ENCODE data around the gene CUL9. TPM values are rescaled to one million over a fixed set of nuclear protein-coding genes. Genes with fewer than 3 reads are reported as not detected.

CUL9 gene
- total RNA-seq, 1 donor: 34.4 TPM

GRCh38 chr6:43250992-43251373, 69.0 kb downstream of the CUL9 start:
- Histone ChIP-seq H2AFZ (ENCODE audit: low read length) (peak overlapping the region; percentile 12), H3K27ac (ENCODE audit: low read depth, low read length) (no peak overlapping the region), H3K27me3 (ENCODE audit: insufficient read depth, low read length) (peaks cover 57% of the 10 kb centered on the region), H3K9me3 (ENCODE audit: low read depth, low read length) (no peaks in the 10 kb centered on the region), H3K4me1 (ENCODE audit: insufficient read depth, low read length) (peaks cover 9% of the 10 kb centered on the region), H3K36me3 (ENCODE audit: insufficient read depth, low read length) (no peaks in the 10 kb centered on the region), H3K4me3 (ENCODE audit: insufficient read depth, low read length) (no peak overlapping the region), H3K4me2 (ENCODE audit: insufficient read depth, low read length) (no peak overlapping the region), H4K20me1 (ENCODE audit: insufficient read depth, low read length) (no peaks in the 10 kb centered on the region), H3K79me2 (ENCODE audit: insufficient read depth, low read length) (no peaks in the 10 kb centered on the region)
- TF ChIP-seq, protein P1, sequence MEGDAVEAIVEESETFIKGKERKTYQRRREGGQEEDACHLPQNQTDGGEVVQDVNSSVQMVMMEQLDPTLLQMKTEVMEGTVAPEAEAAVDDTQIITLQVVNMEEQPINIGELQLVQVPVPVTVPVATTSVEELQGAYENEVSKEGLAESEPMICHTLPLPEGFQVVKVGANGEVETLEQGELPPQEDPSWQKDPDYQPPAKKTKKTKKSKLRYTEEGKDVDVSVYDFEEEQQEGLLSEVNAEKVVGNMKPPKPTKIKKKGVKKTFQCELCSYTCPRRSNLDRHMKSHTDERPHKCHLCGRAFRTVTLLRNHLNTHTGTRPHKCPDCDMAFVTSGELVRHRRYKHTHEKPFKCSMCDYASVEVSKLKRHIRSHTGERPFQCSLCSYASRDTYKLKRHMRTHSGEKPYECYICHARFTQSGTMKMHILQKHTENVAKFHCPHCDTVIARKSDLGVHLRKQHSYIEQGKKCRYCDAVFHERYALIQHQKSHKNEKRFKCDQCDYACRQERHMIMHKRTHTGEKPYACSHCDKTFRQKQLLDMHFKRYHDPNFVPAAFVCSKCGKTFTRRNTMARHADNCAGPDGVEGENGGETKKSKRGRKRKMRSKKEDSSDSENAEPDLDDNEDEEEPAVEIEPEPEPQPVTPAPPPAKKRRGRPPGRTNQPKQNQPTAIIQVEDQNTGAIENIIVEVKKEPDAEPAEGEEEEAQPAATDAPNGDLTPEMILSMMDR (IDR thresholded peaks at IDR 0.05; ENCODE audit: extremely low read depth, low read depth, low read length): no peak
- DNase-seq (ENCODE audit: insufficient read length, low spot score, missing footprints): no peak

GRCh38 chr6:43253401-43253800, 71.4 kb downstream of the CUL9 start:
- TF ChIP-seq, protein P1 (IDR thresholded peaks at IDR 0.05; ENCODE audit: extremely low read depth, low read depth, low read length): no peak
- H3K27me3 ChIP-seq (ENCODE audit: insufficient read depth, low read length): peaks cover 33% of the 10 kb centered on the region

DNA sequence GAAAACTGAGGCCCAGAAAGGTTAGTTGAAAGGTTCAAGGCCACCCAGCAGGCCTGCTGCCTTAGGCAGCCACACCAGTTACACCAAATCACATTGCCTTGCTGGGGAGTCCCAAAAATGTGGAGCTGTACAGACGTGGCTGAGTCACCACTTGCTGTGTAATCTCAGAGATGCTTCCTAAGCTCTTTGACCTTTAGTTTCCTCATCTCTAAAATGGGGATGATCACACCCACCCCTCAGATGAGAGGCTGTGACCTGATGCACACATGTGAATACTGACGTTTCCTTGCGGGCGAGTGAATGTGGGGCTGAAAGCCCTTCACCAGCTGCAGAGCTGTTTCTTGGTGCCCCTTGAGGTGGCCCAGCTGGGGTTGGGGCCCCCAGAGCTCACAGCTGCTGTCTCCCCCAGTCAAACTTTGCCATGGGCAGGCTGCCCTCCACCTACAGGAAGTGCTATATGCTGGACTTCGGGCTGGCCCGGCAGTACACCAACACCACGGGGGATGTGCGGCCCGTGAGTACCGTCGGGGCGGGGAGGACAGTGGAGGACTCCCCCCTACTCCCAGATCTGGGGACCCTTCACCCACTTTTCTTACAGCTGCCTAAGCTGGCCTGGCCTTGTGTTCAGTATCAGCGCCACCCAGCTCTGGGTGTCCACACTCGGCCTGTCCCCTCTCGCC, 72.3 kb downstream of the CUL9 start:
- Histone ChIP-seq H3K36me3 (ENCODE audit: insufficient read depth, low read length) (no peaks in the 10 kb centered on the region), H4K20me1 (ENCODE audit: insufficient read depth, low read length) (no peaks in the 10 kb centered on the region), H3K27me3 (ENCODE audit: insufficient read depth, low read length) (peaks cover 30% of the 10 kb centered on the region), H3K4me1 (ENCODE audit: insufficient read depth, low read length) (peaks cover 3% of the 10 kb centered on the region), H3K9me3 (ENCODE audit: low read depth, low read length) (no peaks in the 10 kb centered on the region), H2AFZ (ENCODE audit: low read length) (no peak overlapping the region), H3K4me2 (ENCODE audit: insufficient read depth, low read length) (no peak overlapping the region), H3K79me2 (ENCODE audit: insufficient read depth, low read length) (no peaks in the 10 kb centered on the region), H3K4me3 (ENCODE audit: insufficient read depth, low read length) (no peak overlapping the region), H3K27ac (ENCODE audit: low read depth, low read length) (no peak overlapping the region)
- TF ChIP-seq, protein P1 (IDR thresholded peaks at IDR 0.05; ENCODE audit: extremely low read depth, low read depth, low read length): no peak
- DNase-seq (ENCODE audit: insufficient read length, low spot score, missing footprints): peak; percentile 85

More at GRCh38 chr6:43253401-43253800, 71.4 kb downstream of the CUL9 start:
- no peak overlapping the region for H2AFZ ChIP-seq (ENCODE audit: low read length)
- DNase-seq (ENCODE audit: insufficient read length, low spot score, missing footprints): peak; percentile 18
- peaks cover 3% of the 10 kb centered on the region for H3K4me1 ChIP-seq (ENCODE audit: insufficient read depth, low read length)
- H3K4me3 ChIP-seq (ENCODE audit: insufficient read depth, low read length): no peak overlapping the region
- no peaks in the 10 kb centered on the region for H3K9me3 ChIP-seq (ENCODE audit: low read depth, low read length)
- no peak overlapping the region for H3K27ac ChIP-seq (ENCODE audit: low read depth, low read length)
- no peaks in the 10 kb centered on the region for H4K20me1 ChIP-seq (ENCODE audit: insufficient read depth, low read length)
- H3K36me3 ChIP-seq (ENCODE audit: insufficient read depth, low read length): no peaks in the 10 kb centered on the region
- H3K79me2 ChIP-seq (ENCODE audit: insufficient read depth, low read length): no peaks in the 10 kb centered on the region
- no peak overlapping the region for H3K4me2 ChIP-seq (ENCODE audit: insufficient read depth, low read length)

DNA sequence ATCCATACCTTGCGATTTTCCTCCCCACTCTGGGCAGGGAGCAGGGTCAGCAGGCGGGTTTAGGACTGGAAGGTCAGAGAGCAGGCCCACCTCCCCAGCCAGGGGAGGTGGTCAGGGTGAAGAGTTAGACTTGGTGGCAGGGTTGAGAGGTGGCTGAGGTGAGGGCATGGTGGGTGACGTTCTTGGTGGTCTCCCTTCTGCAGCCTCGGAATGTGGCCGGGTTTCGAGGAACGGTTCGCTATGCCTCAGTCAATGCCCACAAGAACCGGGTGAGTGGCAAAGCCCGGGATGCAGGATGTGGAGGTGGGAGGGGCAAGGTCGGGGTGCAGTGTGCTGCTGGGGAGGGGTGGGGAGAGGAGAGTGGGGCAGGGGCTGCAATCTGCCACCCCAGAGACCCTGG, 72.8 kb downstream of the CUL9 start:
- TF ChIP-seq, protein P1 (IDR thresholded peaks at IDR 0.05; ENCODE audit: extremely low read depth, low read depth, low read length): no peak
- Histone ChIP-seq H3K9me3 (ENCODE audit: low read depth, low read length) (no peaks in the 10 kb centered on the region), H3K4me1 (ENCODE audit: insufficient read depth, low read length) (peaks cover 3% of the 10 kb centered on the region), H4K20me1 (ENCODE audit: insufficient read depth, low read length) (no peaks in the 10 kb centered on the region), H3K4me3 (ENCODE audit: insufficient read depth, low read length) (no peak overlapping the region), H3K27ac (ENCODE audit: low read depth, low read length) (no peak overlapping the region), H2AFZ (ENCODE audit: low read length) (no peak overlapping the region), H3K4me2 (ENCODE audit: insufficient read depth, low read length) (no peak overlapping the region), H3K27me3 (ENCODE audit: insufficient read depth, low read length) (peaks cover 28% of the 10 kb centered on the region), H3K79me2 (ENCODE audit: insufficient read depth, low read length) (no peaks in the 10 kb centered on the region), H3K36me3 (ENCODE audit: insufficient read depth, low read length) (no peaks in the 10 kb centered on the region)
- peak; percentile 29 for DNase-seq (ENCODE audit: insufficient read length, low spot score, missing footprints)

Measured in osteoblast (primary cell).